ENCODE data around the gene TDRD1. TPM values are rescaled to one million over a fixed set of nuclear protein-coding genes. Genes with fewer than 3 reads are reported as not detected.

Gene TDRD1
- total RNA-seq, 1 experiment from 2014 or later = not detected

DNA sequence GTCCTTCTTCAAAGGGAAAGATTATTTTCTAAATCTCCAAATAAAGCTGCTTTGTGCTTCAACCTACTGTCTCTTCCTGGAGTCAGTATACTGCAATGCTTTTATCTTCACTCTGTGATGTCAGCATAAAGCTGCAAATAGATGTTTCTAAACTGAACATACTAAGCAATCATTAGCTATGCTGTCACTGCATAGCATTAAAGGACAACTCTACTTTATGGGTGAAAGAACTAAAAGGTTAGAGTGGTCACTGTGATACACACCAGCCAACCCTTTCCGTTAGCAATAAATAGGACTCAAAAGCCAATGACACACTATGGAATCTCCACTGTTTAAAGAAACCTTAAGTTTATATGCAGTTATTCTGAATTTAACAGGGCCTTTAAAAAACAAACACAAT is 6.9 kb upstream of the TDRD1 start:
- no peak for DNase-seq
- intact Hi-C loops (cut with micrococcal nuclease; ENCODE audit: unreplicated experiment) = loop anchor here (5.0 kb wide), 1 partner anchor 75 kb away; no protein-coding TSS in a partner anchor
- CTCF ChIA-PET = no interaction called here
- Mint-ChIP-seq H3K27ac (ENCODE audit: unreplicated experiment) (peak overlapping the region; percentile 99), H3K36me3 (ENCODE audit: insufficient read depth, unreplicated experiment) (peaks cover 28% of the 10 kb centered on the region), H3K4me1 (ENCODE audit: low read depth, unreplicated experiment) (peaks cover 18% of the 10 kb centered on the region), H3K27me3 (ENCODE audit: unreplicated experiment) (no peaks in the 10 kb centered on the region), H3K4me3 (ENCODE audit: low read depth, unreplicated experiment) (peak overlapping the region; percentile 99), H3K9me3 (ENCODE audit: low read depth, unreplicated experiment) (no peaks in the 10 kb centered on the region)
- BruUV-seq (replicated peaks) = TSS peak; percentile 24
- TF ChIP-seq, protein P1, sequence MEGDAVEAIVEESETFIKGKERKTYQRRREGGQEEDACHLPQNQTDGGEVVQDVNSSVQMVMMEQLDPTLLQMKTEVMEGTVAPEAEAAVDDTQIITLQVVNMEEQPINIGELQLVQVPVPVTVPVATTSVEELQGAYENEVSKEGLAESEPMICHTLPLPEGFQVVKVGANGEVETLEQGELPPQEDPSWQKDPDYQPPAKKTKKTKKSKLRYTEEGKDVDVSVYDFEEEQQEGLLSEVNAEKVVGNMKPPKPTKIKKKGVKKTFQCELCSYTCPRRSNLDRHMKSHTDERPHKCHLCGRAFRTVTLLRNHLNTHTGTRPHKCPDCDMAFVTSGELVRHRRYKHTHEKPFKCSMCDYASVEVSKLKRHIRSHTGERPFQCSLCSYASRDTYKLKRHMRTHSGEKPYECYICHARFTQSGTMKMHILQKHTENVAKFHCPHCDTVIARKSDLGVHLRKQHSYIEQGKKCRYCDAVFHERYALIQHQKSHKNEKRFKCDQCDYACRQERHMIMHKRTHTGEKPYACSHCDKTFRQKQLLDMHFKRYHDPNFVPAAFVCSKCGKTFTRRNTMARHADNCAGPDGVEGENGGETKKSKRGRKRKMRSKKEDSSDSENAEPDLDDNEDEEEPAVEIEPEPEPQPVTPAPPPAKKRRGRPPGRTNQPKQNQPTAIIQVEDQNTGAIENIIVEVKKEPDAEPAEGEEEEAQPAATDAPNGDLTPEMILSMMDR (IDR thresholded peaks at IDR 0.05; ENCODE audit: unreplicated experiment) = no peak

DNA sequence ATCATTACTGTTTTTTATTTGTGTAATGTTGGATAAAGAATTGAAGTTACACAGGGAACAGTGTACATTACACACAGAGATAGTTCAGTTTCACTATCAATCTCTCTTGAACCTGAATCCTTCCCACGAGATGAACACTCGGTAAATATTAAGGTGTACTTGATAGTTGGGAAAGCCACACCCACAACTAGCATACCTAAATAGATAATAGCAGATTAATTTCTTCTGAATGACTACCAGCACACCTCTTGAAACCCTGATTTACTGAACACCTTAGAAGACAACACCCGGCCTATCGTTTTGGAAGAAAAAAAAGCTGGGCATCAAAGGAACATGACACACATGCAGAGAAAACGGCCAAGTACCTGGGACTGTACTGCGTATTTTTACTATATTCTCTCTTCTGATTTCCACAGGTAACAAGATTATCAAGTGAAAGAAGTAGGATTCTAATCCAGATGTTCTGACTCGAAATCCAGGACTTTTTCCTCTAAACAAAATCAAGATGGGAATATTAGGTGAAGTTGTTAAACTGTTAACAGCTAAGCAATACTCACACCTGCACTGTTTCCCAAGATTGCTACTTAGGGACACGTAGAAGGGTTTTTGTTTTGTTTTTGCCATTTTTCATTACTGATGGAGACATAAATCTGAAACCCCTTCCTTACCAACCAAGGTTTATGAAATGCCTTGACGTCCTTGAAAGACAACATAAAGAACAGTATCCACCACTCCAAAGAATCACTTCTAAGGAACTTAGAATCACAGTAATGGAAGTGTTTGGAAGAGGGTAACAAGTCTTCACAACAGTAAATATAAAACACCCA is 6.2 kb upstream of the TDRD1 start:
- H3K27me3 Mint-ChIP-seq (ENCODE audit: unreplicated experiment) = no peaks in the 10 kb centered on the region
- BruUV-seq (replicated peaks) = no TSS peak
- CTCF ChIA-PET = no interaction called here

DNA sequence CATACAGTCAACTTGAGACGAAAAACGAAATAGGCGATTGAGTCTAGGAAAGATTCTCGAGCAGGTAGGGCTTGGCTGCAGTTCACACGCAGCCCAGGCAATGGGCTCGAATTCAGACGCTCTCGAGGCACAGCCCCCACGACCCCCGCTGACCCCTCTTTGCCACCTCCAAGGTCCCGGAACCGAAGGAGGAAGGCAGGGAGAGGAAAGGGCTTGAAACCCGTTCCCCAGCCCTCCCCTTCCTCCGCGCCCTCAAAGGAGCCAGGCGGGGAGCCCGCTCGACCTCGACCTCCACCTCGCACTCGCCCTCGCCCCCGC is 5.6 kb upstream of the TDRD1 start:
- H3K36me3 Mint-ChIP-seq (ENCODE audit: insufficient read depth, unreplicated experiment) = peaks cover 28% of the 10 kb centered on the region
- peak overlapping the region; percentile 99 for H3K4me3 Mint-ChIP-seq (ENCODE audit: low read depth, unreplicated experiment)
- intact Hi-C loops (cut with micrococcal nuclease; ENCODE audit: unreplicated experiment) = loop anchor here (5.0 kb wide), 1 partner anchor 74 kb away; no protein-coding TSS in a partner anchor
- no peaks in the 10 kb centered on the region for H3K9me3 Mint-ChIP-seq (ENCODE audit: low read depth, unreplicated experiment)
- no peak for DNase-seq
- TF ChIP-seq, protein P1 (IDR thresholded peaks at IDR 0.05; ENCODE audit: unreplicated experiment) = no peak
- BruUV-seq (replicated peaks) = no TSS peak
- H3K27ac Mint-ChIP-seq (ENCODE audit: unreplicated experiment) = peak overlapping the region; percentile 99
- peaks cover 13% of the 10 kb centered on the region for H3K4me1 Mint-ChIP-seq (ENCODE audit: low read depth, unreplicated experiment)
- CTCF ChIA-PET = interaction anchor here (0.8 kb wide), 1 partner anchor 10 kb away, joined by 4 read pairs; no protein-coding TSS in a partner anchor
- no peaks in the 10 kb centered on the region for H3K27me3 Mint-ChIP-seq (ENCODE audit: unreplicated experiment)

More for the DNA sequence above, 6.2 kb upstream of the TDRD1 start:
- Mint-ChIP-seq H3K4me3 (ENCODE audit: low read depth, unreplicated experiment) (peak overlapping the region; percentile 99), H3K36me3 (ENCODE audit: insufficient read depth, unreplicated experiment) (peaks cover 28% of the 10 kb centered on the region), H3K27ac (ENCODE audit: unreplicated experiment) (peak overlapping the region; percentile 99), H3K4me1 (ENCODE audit: low read depth, unreplicated experiment) (peaks cover 13% of the 10 kb centered on the region), H3K9me3 (ENCODE audit: low read depth, unreplicated experiment) (no peaks in the 10 kb centered on the region)
- TF ChIP-seq, protein P1 (IDR thresholded peaks at IDR 0.05; ENCODE audit: unreplicated experiment) = no peak
- DNase-seq = no peak
- intact Hi-C loops (cut with micrococcal nuclease; ENCODE audit: unreplicated experiment) = loop anchor here (5.0 kb wide), 1 partner anchor 74 kb away; no protein-coding TSS in a partner anchor

DNA sequence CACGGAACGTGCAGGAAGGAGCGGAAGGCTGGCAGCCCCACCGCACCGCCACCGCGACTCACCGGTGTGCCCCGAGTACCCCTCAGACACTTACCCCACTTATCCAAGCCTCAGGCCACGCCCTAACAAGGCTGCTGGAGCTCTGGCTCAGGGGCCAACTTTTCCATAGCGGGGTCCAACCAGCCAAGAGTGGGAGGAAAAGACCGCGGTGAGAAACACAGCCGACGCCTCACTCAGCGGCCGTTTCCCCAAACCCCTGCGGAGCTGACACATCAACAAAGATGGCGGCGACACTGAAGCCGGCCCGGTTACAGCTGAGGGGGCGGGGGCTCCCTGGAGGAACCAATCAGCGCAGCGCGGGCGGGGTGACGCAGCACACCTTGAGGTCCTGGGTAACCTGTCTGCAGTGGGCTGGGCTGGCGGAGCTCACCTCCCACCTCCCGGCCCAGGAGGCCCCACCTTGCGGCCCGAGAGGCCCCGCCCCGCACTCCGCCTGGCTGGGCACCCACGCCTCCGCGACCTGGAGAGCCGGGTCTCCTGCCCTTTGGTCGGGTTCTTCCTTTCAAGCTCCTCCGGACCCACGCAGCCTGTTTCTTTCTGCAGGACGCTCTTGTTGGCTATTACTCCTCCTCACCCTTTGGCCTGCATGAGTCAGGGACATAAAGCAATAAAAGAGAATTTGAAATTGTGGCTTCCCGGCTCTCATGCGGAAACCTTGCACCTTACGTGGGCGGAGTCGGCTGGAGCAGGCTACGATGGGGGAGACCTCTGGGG is 5.0 kb upstream of the TDRD1 start, which contains the start of gene CCDC186:
CCDC186 (minus strand) TSS at position 283 of the 774 bp plus-strand sequence. CDS start 10,935 bp downstream, outside the sequence.
- Mint-ChIP-seq H3K9me3 (ENCODE audit: low read depth, unreplicated experiment) (no peaks in the 10 kb centered on the region), H3K27me3 (ENCODE audit: unreplicated experiment) (no peaks in the 10 kb centered on the region), H3K27ac (ENCODE audit: unreplicated experiment) (peak within 1 kb of the TSS; percentile 99), H3K4me1 (ENCODE audit: low read depth, unreplicated experiment) (peaks cover 13% of the 10 kb centered on the region), H3K36me3 (ENCODE audit: insufficient read depth, unreplicated experiment) (peaks cover 28% of the 10 kb centered on the region), H3K4me3 (ENCODE audit: low read depth, unreplicated experiment) (peak within 1 kb of the TSS; percentile 99)
- BruUV-seq (replicated peaks) = no TSS peak
- DNase-seq = peak; percentile 96
- TF ChIP-seq, protein P1 (IDR thresholded peaks at IDR 0.05; ENCODE audit: unreplicated experiment) = no peak
- CTCF ChIA-PET = interaction anchor here (0.8 to 0.9 kb wide), 2 partner anchors 11 to 37 kb away, joined by 3 to 4 read pairs; no protein-coding TSS in a partner anchor
- intact Hi-C loops (cut with micrococcal nuclease; ENCODE audit: unreplicated experiment) = loop anchor here (5.0 kb wide), 1 partner anchor 73 kb away; no protein-coding TSS in a partner anchor

Data from Calu3 (cell line).